PC-3 (cell line): Measurements from ENCODE around the gene TMEM63B. TPM values are rescaled to one million over a fixed set of nuclear protein-coding genes. Genes with fewer than 3 reads are reported as not detected.
A peak's percentile ranks its signal among the peaks of the same experiment; 100 is the strongest.

ENCODE experiments used
- ATAC-seq: fragments of 200-7000 bp; cut with Tn5 transposase; 2 replicates; pipeline ENCODE4 v1.9.1; 2020; ENCODE audit warnings: mild to moderate bottlenecking, moderate library complexity
- Bru-seq: library from RNA; stranded (reverse); fragments of 400-500 nt; gene quantifications from one replicate; lab custom pipeline; 2021; lab: Mats Ljungman, UMichigan
- BruChase-seq, 2 experiments: library from RNA; stranded (reverse); fragments of 400-500 nt; gene quantifications; one replicate each; lab custom pipeline; 2021; lab: Mats Ljungman, UMichigan
- BruUV-seq: library from RNA; stranded (reverse); fragments of 400-500 nt; replicated peaks from 2 replicates; lab custom pipeline; 2021; lab: Mats Ljungman, UMichigan
- CTCF ChIA-PET: fragments of 300-600 bp; sonication (Branson Sonifier 250); formaldehyde crosslinking; loops from one replicate; lab custom pipeline; 2022; ENCODE audit warnings: antibody characterized with exemption; lab: Charles Lee
- POLR2A ChIA-PET: fragments of 300-600 bp; sonication (Branson Sonifier 250); formaldehyde crosslinking; loops from one replicate; lab custom pipeline; 2022; ENCODE audit warnings: antibody characterized with exemption; ENCODE audit not compliant: unreplicated experiment; lab: Charles Lee
- DNase-seq: peaks from one replicate; pipeline ENCODE4 v3.0.0-alpha.2; 2015
- H2AFZ ChIP-seq: fragments of 300-600 bp; sonication (generic); 2 replicates; pipeline ENCODE4 v1.6.0; 2016; ENCODE audit warnings: antibody characterized with exemption, low read length
- H3F3A ChIP-seq: fragments of 300-600 bp; sonication (generic); one replicate; pipeline ENCODE4 v1.6.0; 2017; ENCODE audit warnings: antibody characterized with exemption, low read length, control low read depth, mild to moderate bottlenecking; ENCODE audit not compliant: unreplicated experiment
- H3K27ac ChIP-seq: fragments of 300-600 bp; sonication (generic); 2 replicates; pipeline ENCODE4 v1.5.1; 2016; ENCODE audit warnings: mild to moderate bottlenecking, low read length
- H3K27me3 ChIP-seq: fragments of 300-600 bp; sonication (generic); 2 replicates; pipeline ENCODE4 v1.6.1; 2016; ENCODE audit warnings: low read length, mixed read lengths
- H3K36me3 ChIP-seq: fragments of 300-600 bp; sonication (generic); 2 replicates; pipeline ENCODE4 v1.6.1; 2016; ENCODE audit warnings: low read depth, mixed run types, low read length, mixed read lengths
- H3K4me1 ChIP-seq: fragments of 300-600 bp; sonication (generic); 2 replicates; pipeline ENCODE4 v1.5.1; 2016; ENCODE audit warnings: low read length; ENCODE audit not compliant: insufficient read depth
- H3K4me2 ChIP-seq: fragments of 300-600 bp; sonication (generic); 2 replicates; pipeline ENCODE4 v1.6.0; 2016; ENCODE audit warnings: low read length
- H3K4me3 ChIP-seq: fragments of 300-600 bp; sonication (generic); 2 replicates; pipeline ENCODE4 v1.5.1; 2016; ENCODE audit warnings: mild to moderate bottlenecking, low read length, mixed read lengths
- H3K79me2 ChIP-seq: fragments of 300-600 bp; sonication (generic); 2 replicates; pipeline ENCODE4 v1.6.1; 2017; ENCODE audit warnings: low read length, mixed read lengths
- H3K9ac ChIP-seq: fragments of 300-600 bp; sonication (generic); 2 replicates; pipeline ENCODE4 v1.6.0; 2016; ENCODE audit warnings: mild to moderate bottlenecking, low read length
- H3K9me2 ChIP-seq: fragments of 300-600 bp; sonication (generic); replicated peaks from 2 replicates; pipeline ENCODE4 v1.6.1; 2016; ENCODE audit warnings: mixed run types, low read length, mixed read lengths
- H3K9me3 ChIP-seq: fragments of 300-600 bp; sonication (generic); 2 replicates; pipeline ENCODE4 v1.6.1; 2016; ENCODE audit warnings: low read length, mixed read lengths
- H4K20me1 ChIP-seq: fragments of 300-600 bp; sonication (generic); 2 replicates; pipeline ENCODE4 v1.6.1; 2016; ENCODE audit warnings: low read length, mixed read lengths
- EZH2 ChIP-seq: fragments of 300-600 bp; sonication (generic); IDR thresholded peaks from one replicate; pipeline ENCODE4 v1.6.1; 2017; ENCODE audit warnings: antibody characterized with exemption, mild to moderate bottlenecking, low read length; ENCODE audit not compliant: unreplicated experiment
- EZH2phosphoT487 ChIP-seq: fragments of 300-600 bp; sonication (generic); IDR thresholded peaks from 2 replicates; pipeline ENCODE4 v1.6.1; 2018; ENCODE audit warnings: mild to moderate bottlenecking, antibody characterized with exemption, low read length, borderline replicate concordance
- intact Hi-C: fragments of 100-400 bp; cut with micrococcal nuclease; formaldehyde crosslinking; loops from 2 replicates; pipeline ENCODE4 v1.9.0; 2023
- long read RNA-seq: library from polyadenylated mRNA; unstranded; transcript quantifications from one replicate; pipeline ENCODE4 v2.0.0, GENCODE V29; 2021; ENCODE audit not compliant: unreplicated experiment
- total RNA-seq: library from RNA; depleted of rRNA; stranded (reverse); fragments of >200 nt; gene quantifications from 2 replicates; pipeline ENCODE4 v1.2.3, GENCODE V29; 2014; rRNA removed
- TF ChIP-seq, protein P1 (sequence below): fragments of 300-600 bp; sonication (generic); conservative IDR thresholded peaks from 2 replicates; pipeline ENCODE4 v1.5.1; 2017; ENCODE audit warnings: antibody characterized with exemption, low read depth, mild to moderate bottlenecking, low read length

The TMEM63B gene
- total RNA-seq (23.6 and 26.9 TPM in 2 replicates), Bru-seq, nascent RNA (percentile 68 among the genes with signal in this experiment), BruChase-seq, experiment 1, labeled RNA remaining after a 6-hour chase (percentile 84 among the genes with signal in this experiment), BruChase-seq, experiment 2, labeled RNA remaining after a 2-hour chase (percentile 82 among the genes with signal in this experiment)
- long read RNA-seq, transcript TMEM63B-202 (24 exons, 3,198 nt): major isoform, 5 of 63 reads
- long read RNA-seq, partial matches to known transcripts: 20 of 63 reads
- long read RNA-seq, other reads (novel, unspliced or antisense): 38 of 63 reads

DNA sequence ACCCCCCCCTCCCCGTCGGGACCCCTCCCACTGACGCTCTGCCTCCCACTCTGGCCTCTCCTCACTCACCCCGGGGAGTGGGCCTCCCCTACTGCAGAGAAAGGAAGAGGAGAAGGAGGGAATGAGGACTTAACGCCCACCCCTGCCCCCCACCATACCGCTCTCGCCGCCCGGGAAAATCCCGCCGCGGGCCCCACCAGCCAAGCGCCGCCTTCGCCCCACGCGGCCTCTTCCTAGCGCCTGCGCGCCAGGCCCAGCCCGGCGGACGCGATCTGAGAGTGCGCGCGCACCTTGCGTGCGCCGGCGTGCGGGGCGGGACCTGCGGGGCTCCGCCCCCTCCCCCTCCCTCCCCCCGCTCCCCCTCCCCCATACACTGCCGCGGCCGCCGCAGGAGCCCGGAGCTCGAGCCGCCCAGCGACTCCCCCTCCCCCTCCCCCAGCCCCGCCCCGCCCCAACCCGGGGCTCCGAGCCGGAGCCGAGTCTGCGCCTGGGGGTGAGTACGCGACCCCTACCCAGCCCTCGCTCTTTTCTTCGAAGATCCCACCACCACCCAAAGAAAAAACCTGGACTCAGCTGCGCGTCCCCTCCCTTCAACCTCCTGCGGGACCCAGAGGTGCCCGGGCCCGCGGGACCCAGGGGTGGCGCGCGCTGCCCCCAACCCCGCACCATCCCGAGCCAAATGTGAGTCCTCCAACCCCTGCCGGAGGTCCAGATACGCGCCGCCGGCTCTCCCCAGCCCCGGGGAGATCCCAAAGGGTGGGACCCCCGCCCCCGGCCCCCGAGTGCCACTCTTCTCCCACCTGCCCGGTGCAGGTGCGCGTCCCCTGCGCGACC, at the start of gene TMEM63B, which contains the start of gene MRPL14:
Gene TMEM63B (plus strand): TSS at position 369 of the 834 bp plus-strand sequence. CDS start 7,031 bp downstream, outside the sequence.
Gene MRPL14 (minus strand): TSS at position 267 of the 834 bp plus-strand sequence. CDS start 10,841 bp downstream, outside the sequence.
- peaks cover 42% of the 10 kb centered on the region for H4K20me1 ChIP-seq
- peak within 1 kb of the TSS; percentile 82 for H2AFZ ChIP-seq
- intact Hi-C loops: no loop called here
- no peaks in the 10 kb centered on the region for H3K27me3 ChIP-seq
- H3F3A ChIP-seq: no peaks in the 10 kb centered on the region
- peaks cover 82% of the 10 kb centered on the region for H3K79me2 ChIP-seq
- peak within 1 kb of the TSS; percentile 95 for H3K4me3 ChIP-seq
- DNase-seq (peak; percentile 92), ATAC-seq (peak; percentile 77)
- no peaks in the 10 kb centered on the region for H3K9me3 ChIP-seq
- H3K27ac ChIP-seq: peak within 1 kb of the TSS; percentile 50
- TF ChIP-seq EZH2: no peak
- BruUV-seq: no TSS peak
- no peaks in the 10 kb centered on the region for H3K9me2 ChIP-seq
- no peaks in the 10 kb centered on the region; the same call in 1 of the 2 replicates for H3K36me3 ChIP-seq
- ChIA-PET CTCF (interaction anchor here (0.6 kb wide), 1 partner anchor 1031 kb away, joined by 5 read pairs; no protein-coding TSS in a partner anchor), POLR2A (interaction anchor here (0.6 to 1.0 kb wide), 4 partner anchors 11 to 1575 kb away, joined by 3 to 11 read pairs (median 7); no protein-coding TSS in a partner anchor)
- peak within 1 kb of the TSS; percentile 99 for H3K4me2 ChIP-seq
- H3K4me1 ChIP-seq: peaks cover 45% of the 10 kb centered on the region
- H3K9ac ChIP-seq: peak within 1 kb of the TSS; percentile 92

DNA sequence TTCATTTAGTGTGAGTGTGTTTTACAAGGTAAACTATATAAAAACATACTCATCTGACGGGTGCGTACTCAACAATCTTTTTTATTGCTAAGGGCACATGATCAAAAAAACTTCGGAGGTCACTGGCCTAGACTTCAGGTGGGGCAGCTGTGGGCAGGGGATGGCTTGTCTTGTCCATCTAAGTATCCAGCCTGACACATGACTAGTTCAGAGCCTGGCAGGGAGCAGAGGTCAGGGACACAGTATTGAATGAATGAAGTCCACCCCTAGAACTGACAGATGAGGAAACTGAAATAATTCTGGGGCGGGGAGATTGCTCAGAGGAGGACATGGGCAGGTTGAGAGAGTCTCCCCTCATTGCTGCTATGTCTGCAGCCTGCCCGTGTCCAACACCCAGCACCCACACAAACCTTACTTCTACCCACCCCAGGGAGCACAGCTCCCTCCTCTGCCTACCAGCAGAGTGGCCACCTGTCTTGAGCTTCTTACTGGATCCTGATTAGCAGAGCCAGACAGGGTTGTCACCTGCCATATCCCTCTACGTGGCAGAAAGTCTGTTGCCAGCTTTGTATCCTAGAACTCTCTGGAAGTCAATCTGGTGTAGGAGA, 49.0 kb upstream of the TMEM63B start:
- Histone ChIP-seq H3K9me3 (no peaks in the 10 kb centered on the region), H4K20me1 (no peaks in the 10 kb centered on the region), H3K36me3 (no peaks in the 10 kb centered on the region), H3F3A (no peaks in the 10 kb centered on the region), H3K9ac (no peak overlapping the region), H3K9me2 (no peaks in the 10 kb centered on the region), H3K4me2 (no peak overlapping the region), H3K27me3 (no peaks in the 10 kb centered on the region), H2AFZ (no peak overlapping the region), H3K79me2 (no peaks in the 10 kb centered on the region), H3K27ac (no peak overlapping the region), H3K4me1 (peaks cover 18% of the 10 kb centered on the region), H3K4me3 (no peak overlapping the region)
- CTCF ChIA-PET: interaction anchor here (0.6 to 1.0 kb wide), 10 partner anchors 20 to 411 kb away, joined by 3 to 23 read pairs (median 3); partner anchors contain the start of gene VEGFA
- ATAC-seq: no peak
- intact Hi-C loops: no loop called here
- TF ChIP-seq EZH2 (no peak), EZH2phosphoT487 (no peak)
- TF ChIP-seq, protein P1, sequence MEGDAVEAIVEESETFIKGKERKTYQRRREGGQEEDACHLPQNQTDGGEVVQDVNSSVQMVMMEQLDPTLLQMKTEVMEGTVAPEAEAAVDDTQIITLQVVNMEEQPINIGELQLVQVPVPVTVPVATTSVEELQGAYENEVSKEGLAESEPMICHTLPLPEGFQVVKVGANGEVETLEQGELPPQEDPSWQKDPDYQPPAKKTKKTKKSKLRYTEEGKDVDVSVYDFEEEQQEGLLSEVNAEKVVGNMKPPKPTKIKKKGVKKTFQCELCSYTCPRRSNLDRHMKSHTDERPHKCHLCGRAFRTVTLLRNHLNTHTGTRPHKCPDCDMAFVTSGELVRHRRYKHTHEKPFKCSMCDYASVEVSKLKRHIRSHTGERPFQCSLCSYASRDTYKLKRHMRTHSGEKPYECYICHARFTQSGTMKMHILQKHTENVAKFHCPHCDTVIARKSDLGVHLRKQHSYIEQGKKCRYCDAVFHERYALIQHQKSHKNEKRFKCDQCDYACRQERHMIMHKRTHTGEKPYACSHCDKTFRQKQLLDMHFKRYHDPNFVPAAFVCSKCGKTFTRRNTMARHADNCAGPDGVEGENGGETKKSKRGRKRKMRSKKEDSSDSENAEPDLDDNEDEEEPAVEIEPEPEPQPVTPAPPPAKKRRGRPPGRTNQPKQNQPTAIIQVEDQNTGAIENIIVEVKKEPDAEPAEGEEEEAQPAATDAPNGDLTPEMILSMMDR: no peak
- no peak for DNase-seq
- no TSS peak for BruUV-seq
- POLR2A ChIA-PET: no interaction called here
